Measurements from ENCODE around the gene MAGEA9B. TPM values are rescaled to one million over a fixed set of nuclear protein-coding genes. Genes with fewer than 3 reads are reported as not detected.

Gene MAGEA9B
- total RNA-seq, 2 donors from 2014 or later: not detected

DNA sequence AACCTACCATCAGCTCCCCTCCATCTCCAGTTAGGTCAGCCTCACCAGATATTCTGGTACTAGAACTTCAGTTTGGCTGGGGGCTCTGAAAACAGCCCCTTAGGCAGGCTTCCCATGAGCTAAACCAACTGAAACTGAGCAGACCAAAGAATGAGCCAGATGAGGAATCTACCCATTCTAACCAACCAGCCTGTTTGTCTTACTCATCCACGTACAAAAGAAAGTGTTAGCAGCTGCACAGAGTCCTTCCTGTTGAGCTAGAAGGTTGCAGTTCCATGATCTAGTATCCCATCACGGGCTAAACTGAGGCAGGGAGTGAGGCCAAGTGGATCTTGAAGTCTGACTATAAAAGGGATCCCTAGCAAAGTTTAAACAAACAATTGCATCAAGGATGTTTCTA lies 17.5 kb downstream of the MAGEA9B start:
- Mint-ChIP-seq H3K9me3 (peaks cover 41% of the 10 kb centered on the region), H3K4me1 (peaks cover 11% of the 10 kb centered on the region), H3K27ac (no peak overlapping the region), H3K36me3 (ENCODE audit: low read depth) (no peaks in the 10 kb centered on the region), H3K4me3 (no peak overlapping the region), H3K27me3 (ENCODE audit: insufficient read depth) (peaks cover 7% of the 10 kb centered on the region)
- no peaks in the 10 kb centered on the region for H3K36me3 ChIP-seq (ENCODE audit: control insufficient read depth, insufficient read depth, low read length)
- WGBS, 2 experiments (ENCODE audit: insufficient coverage in 1 of 2, insufficient read length in 1 of 2): 95% methylated on average over 2 of the region's 2 CpGs; no CpG with 5 or more reads in 1 of the 2 experiments
- H3K4me3 ChIP-seq (ENCODE audit: low read length): no peak overlapping the region
- no peaks in the 10 kb centered on the region for H3K27me3 ChIP-seq (ENCODE audit: control insufficient read depth, insufficient read depth, low read length, poor library complexity, severe bottlenecking)
- TF ChIP-seq, protein P1, sequence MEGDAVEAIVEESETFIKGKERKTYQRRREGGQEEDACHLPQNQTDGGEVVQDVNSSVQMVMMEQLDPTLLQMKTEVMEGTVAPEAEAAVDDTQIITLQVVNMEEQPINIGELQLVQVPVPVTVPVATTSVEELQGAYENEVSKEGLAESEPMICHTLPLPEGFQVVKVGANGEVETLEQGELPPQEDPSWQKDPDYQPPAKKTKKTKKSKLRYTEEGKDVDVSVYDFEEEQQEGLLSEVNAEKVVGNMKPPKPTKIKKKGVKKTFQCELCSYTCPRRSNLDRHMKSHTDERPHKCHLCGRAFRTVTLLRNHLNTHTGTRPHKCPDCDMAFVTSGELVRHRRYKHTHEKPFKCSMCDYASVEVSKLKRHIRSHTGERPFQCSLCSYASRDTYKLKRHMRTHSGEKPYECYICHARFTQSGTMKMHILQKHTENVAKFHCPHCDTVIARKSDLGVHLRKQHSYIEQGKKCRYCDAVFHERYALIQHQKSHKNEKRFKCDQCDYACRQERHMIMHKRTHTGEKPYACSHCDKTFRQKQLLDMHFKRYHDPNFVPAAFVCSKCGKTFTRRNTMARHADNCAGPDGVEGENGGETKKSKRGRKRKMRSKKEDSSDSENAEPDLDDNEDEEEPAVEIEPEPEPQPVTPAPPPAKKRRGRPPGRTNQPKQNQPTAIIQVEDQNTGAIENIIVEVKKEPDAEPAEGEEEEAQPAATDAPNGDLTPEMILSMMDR (conservative IDR thresholded peaks at IDR 0.05): no peak
- H3K9me3 ChIP-seq (ENCODE audit: control insufficient read depth, low read length): no peaks in the 10 kb centered on the region
- H3K27ac ChIP-seq (ENCODE audit: low read depth, low read length): no peak overlapping the region
- peak; percentile 7 for DNase-seq
- no peak overlapping the region for H3K9ac ChIP-seq (ENCODE audit: extremely low read depth, low read length, poor library complexity, severe bottlenecking)
- H3K4me1 ChIP-seq (ENCODE audit: control insufficient read depth, insufficient read depth, low read length): no peaks in the 10 kb centered on the region

DNA sequence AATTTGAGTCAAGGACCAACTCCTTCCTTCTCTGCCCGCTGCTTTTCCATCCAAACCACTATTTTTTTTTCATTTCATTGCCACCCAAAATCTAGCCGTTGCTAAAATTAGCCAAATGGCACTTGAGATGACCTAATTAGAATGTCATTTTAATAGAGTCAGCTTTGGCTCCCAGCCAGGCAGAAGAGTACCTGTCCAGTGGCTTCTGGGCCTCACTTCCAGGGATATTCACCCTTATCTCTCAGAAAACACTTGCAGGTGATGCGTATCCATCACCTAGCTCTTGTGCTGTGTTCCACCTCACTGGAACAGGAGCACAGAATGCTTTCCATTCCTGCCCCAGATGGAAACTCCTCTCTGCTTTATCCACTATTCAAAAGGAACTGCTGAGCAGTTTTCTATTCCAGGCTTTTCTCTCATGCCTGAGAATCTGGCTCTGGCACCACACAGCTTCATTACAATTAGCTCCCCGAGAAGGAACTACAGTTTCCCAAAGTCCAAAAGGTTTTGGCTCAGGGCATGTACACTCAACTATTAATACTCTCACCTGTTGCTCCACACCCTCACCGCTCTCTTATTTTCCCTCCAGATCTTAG lies 18.5 kb downstream of the MAGEA9B start:
- H3K4me3 ChIP-seq (ENCODE audit: low read length): no peak overlapping the region
- 86 to 90% methylated on average over 2 to 5 of the region's 5 CpGs for WGBS, 2 experiments (ENCODE audit: insufficient coverage in 1 of 2, insufficient read length in 1 of 2)
- H3K9ac ChIP-seq (ENCODE audit: extremely low read depth, low read length, poor library complexity, severe bottlenecking): no peak overlapping the region
- peaks cover 7% of the 10 kb centered on the region for H3K27me3 Mint-ChIP-seq (ENCODE audit: insufficient read depth)
- H3K4me3 Mint-ChIP-seq: no peak overlapping the region
- H3K9me3 Mint-ChIP-seq: peaks cover 51% of the 10 kb centered on the region
- H3K36me3 Mint-ChIP-seq (ENCODE audit: low read depth): no peaks in the 10 kb centered on the region
- no peaks in the 10 kb centered on the region for H3K36me3 ChIP-seq (ENCODE audit: control insufficient read depth, insufficient read depth, low read length)
- no peak overlapping the region for H3K27ac ChIP-seq (ENCODE audit: low read depth, low read length)
- DNase-seq: peak; percentile 10
- no peaks in the 10 kb centered on the region for H3K27me3 ChIP-seq (ENCODE audit: control insufficient read depth, insufficient read depth, low read length, poor library complexity, severe bottlenecking)
- TF ChIP-seq, protein P1 (conservative IDR thresholded peaks at IDR 0.05): no peak
- H3K27ac Mint-ChIP-seq: no peak overlapping the region
- H3K4me1 ChIP-seq (ENCODE audit: control insufficient read depth, insufficient read depth, low read length): no peaks in the 10 kb centered on the region
- peaks cover 11% of the 10 kb centered on the region for H3K4me1 Mint-ChIP-seq
- H3K9me3 ChIP-seq (ENCODE audit: control insufficient read depth, low read length): no peaks in the 10 kb centered on the region

DNA sequence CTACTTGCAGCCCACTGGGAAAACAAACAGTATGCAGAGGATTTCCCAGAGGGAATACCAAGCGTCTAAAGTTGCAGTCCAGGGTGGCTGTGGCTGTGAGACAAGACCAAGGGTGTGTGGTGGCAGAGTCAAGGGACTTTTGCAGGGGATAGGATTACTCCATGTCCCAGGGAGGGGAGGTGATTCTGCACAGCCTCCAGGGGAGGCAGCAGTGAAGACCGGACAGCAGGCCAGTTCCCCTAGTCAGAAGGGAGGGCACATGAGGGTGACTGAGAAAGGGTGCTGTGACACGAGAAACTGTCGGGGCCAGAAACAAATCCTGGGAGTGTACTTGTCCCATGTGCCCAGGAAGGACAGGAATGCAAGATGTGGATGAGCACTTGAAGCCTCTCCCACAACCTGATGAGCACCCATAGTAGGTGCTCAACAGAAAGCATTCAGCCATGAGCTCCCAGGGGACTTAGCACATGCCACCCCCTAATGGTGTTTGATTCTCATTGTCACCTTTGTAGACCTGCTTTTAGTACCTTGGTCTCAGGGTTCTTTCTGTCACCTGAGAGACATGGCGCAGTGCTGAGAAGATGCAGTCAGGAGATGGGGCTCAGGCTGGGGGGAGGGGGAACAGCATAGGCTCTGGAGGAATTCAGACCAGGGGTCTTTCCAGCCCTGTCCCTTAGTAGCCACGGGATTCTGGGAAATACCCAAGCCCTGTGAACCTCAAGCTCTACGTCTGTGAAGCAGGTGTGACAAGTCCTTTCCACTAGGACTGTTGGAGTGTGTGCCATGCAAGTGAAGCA lies 19.4 kb downstream of the MAGEA9B start:
- Histone ChIP-seq H3K9ac (ENCODE audit: extremely low read depth, low read length, poor library complexity, severe bottlenecking) (no peak overlapping the region), H3K4me1 (ENCODE audit: control insufficient read depth, insufficient read depth, low read length) (no peaks in the 10 kb centered on the region), H3K27me3 (ENCODE audit: control insufficient read depth, insufficient read depth, low read length, poor library complexity, severe bottlenecking) (no peaks in the 10 kb centered on the region), H3K9me3 (ENCODE audit: control insufficient read depth, low read length) (no peaks in the 10 kb centered on the region), H3K36me3 (ENCODE audit: control insufficient read depth, insufficient read depth, low read length) (no peaks in the 10 kb centered on the region), H3K4me3 (ENCODE audit: low read length) (no peak overlapping the region), H3K27ac (ENCODE audit: low read depth, low read length) (no peak overlapping the region)
- Mint-ChIP-seq H3K27ac (no peak overlapping the region), H3K4me1 (peaks cover 8% of the 10 kb centered on the region), H3K9me3 (peaks cover 59% of the 10 kb centered on the region), H3K27me3 (ENCODE audit: insufficient read depth) (peaks cover 7% of the 10 kb centered on the region), H3K4me3 (no peak overlapping the region), H3K36me3 (ENCODE audit: low read depth) (no peaks in the 10 kb centered on the region)
- TF ChIP-seq, protein P1 (conservative IDR thresholded peaks at IDR 0.05): no peak
- WGBS, 2 experiments (ENCODE audit: insufficient coverage in 1 of 2, insufficient read length in 1 of 2): 81% methylated on average over 7 of the region's 7 CpGs; no CpG with 5 or more reads in 1 of the 2 experiments
- DNase-seq: no peak

Measured in endodermal cell (in vitro differentiated cells).